Upper lobe of right lung (tissue), 1 donor: ENCODE results near the gene CHID1. TPM values are rescaled to one million over a fixed set of nuclear protein-coding genes. Genes with fewer than 3 reads are reported as not detected.
A peak's percentile ranks its signal among the peaks of the same experiment; 100 is the strongest.

Source experiments
- ATAC-seq: fragments of 200-7000 bp; cut with Tn5 transposase; one replicate; pipeline ENCODE4 v1.9.1; 2020; ENCODE audit warnings: mild to moderate bottlenecking, moderate library complexity
- DNase-seq: peaks from one replicate; pipeline ENCODE4 v3.0.0-alpha.2; 2020
- H3K27ac ChIP-seq: fragments of 200-600 bp; one replicate; pipeline ENCODE4 v1.8.0; 2022
- H3K27me3 ChIP-seq: fragments of 200-600 bp; one replicate; pipeline ENCODE4 v1.8.0; 2022; ENCODE audit warnings: mild to moderate bottlenecking
- H3K36me3 ChIP-seq: fragments of 200-600 bp; one replicate; pipeline ENCODE4 v1.8.0; 2022
- H3K4me1 ChIP-seq: fragments of 200-600 bp; one replicate; pipeline ENCODE4 v1.8.0; 2022
- H3K4me3 ChIP-seq: fragments of 200-600 bp; one replicate; pipeline ENCODE4 v1.8.0; 2022; ENCODE audit warnings: mild to moderate bottlenecking
- H3K9me3 ChIP-seq: fragments of 200-600 bp; one replicate; pipeline ENCODE4 v1.8.0; 2022
- CTCF ChIP-seq: fragments of 200-600 bp; IDR thresholded peaks from one replicate; pipeline ENCODE4 v1.8.0; 2022; ENCODE audit warnings: antibody characterized with exemption
- intact Hi-C: fragments of 100-400 bp; cut with DNase I; formaldehyde crosslinking; loops from one replicate; pipeline ENCODE4 v1.11.0; 2022
- total RNA-seq: library from RNA; stranded (reverse); fragmentation: NEBNext Ultra II Directional; extraction: Animal tissue kit (Norgen Biotek cat#: 25700); gene quantifications from one replicate; pipeline ENCODE4 v1.2.1, GENCODE V29; 2021
- donor health status: DM: no; HTN: yes; CAD: no; lungs with severe emphysema.

The CHID1 gene
- total RNA-seq, 1 donor from 2014 or later, result 52.9 TPM

- DNase-seq (no peak), ATAC-seq (peak; percentile 1)
- H3K27ac ChIP-seq, result no peak overlapping the region
- intact Hi-C loops, result no loop called here
- no peaks in the 10 kb centered on the region for H3K9me3 ChIP-seq
- no peak for TF ChIP-seq CTCF
- no peaks in the 10 kb centered on the region for H3K27me3 ChIP-seq
- H3K4me3 ChIP-seq, result no peak overlapping the region
- peaks cover 24% of the 10 kb centered on the region for H3K36me3 ChIP-seq
- no peaks in the 10 kb centered on the region for H3K4me1 ChIP-seq
These were observed 41.0 kb downstream of the CHID1 start for GRCh38 chr11:869399-870126.

DNA sequence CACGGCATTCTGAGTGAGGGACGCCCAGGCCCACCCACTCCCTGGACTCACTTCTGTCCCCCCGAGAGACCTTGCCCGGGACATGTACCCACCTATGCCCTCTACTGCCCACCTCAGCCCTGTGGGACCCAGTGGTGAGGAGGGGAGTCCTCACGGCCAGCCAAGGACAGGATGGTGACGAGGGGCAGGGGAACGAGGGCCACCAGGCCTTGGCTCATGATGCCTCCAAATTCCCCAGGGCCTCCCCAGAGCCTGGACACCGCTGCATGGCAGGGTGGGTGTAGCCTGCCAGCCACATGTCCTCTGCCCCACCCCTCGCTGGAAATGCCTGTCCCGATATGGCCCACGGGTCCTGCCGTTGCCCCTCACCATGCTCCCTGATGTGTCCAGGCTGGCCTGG is 41.8 kb downstream of the CHID1 start:
- H3K27me3 ChIP-seq, result no peaks in the 10 kb centered on the region
- no peak overlapping the region for H3K4me3 ChIP-seq
- H3K9me3 ChIP-seq, result no peaks in the 10 kb centered on the region
- ATAC-seq (no peak), DNase-seq (no peak)
- H3K4me1 ChIP-seq, result no peaks in the 10 kb centered on the region
- intact Hi-C loops, result no loop called here
- no peak overlapping the region for H3K27ac ChIP-seq
- TF ChIP-seq CTCF, result no peak
- H3K36me3 ChIP-seq, result peaks cover 29% of the 10 kb centered on the region

DNA sequence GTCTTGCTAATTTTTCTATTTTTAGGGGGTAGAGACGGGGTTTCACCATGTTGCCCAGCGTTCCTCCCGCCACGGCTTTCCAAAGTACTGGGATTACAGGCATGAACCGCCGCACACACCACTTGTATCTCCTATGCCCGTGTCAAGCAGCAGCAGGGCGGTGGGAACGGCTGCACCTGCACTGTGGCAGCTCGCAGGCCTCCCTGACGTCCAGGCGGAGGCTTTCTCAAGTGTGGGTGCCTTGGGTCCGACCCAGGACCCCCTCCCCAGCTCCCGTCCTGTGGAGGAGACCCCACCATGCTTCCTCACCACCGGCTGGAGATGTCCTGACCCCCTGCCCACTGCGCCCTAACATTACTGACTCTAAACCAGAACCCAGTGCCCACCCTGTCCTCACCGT is 42.2 kb downstream of the CHID1 start:
- Histone ChIP-seq H3K36me3 (peaks cover 29% of the 10 kb centered on the region), H3K4me3 (no peak overlapping the region), H3K9me3 (no peaks in the 10 kb centered on the region), H3K4me1 (no peaks in the 10 kb centered on the region), H3K27ac (no peak overlapping the region), H3K27me3 (no peaks in the 10 kb centered on the region)
- no peak for ATAC-seq
- no peak for DNase-seq
- intact Hi-C loops, result no loop called here
- no peak for TF ChIP-seq CTCF

- H3K27me3 ChIP-seq, result no peaks in the 10 kb centered on the region
- no peaks in the 10 kb centered on the region for H3K4me1 ChIP-seq
- no peak overlapping the region for H3K27ac ChIP-seq
- ATAC-seq (no peak), DNase-seq (no peak)
- peaks cover 29% of the 10 kb centered on the region for H3K36me3 ChIP-seq
- no peak for TF ChIP-seq CTCF
- no peak overlapping the region for H3K4me3 ChIP-seq
- intact Hi-C loops, result no loop called here
- no peaks in the 10 kb centered on the region for H3K9me3 ChIP-seq
These were observed 42.7 kb downstream of the CHID1 start for GRCh38 chr11:867856-868358.

DNA sequence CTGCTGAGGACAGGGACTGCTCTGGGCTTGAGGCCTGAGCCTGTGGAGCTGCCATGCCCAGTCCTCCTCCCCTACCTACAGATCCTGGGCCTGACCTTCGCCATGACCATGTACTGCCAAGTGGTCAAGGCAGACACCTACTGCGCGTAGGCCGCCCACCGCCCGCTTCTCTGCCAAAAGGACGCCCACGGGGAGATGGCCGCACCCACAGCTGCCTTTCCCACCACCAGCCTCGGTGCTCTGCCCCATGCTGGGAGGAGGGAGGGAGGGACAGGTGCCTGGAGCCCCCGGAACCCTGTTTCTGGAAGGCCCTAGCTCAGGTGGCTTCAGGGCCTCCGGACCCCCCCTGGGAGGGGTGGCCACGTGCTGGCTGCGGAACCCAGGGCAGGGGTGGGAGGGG is 44.1 kb downstream of the CHID1 start:
- Histone ChIP-seq H3K36me3 (peaks cover 29% of the 10 kb centered on the region), H3K9me3 (no peaks in the 10 kb centered on the region), H3K4me1 (no peaks in the 10 kb centered on the region), H3K4me3 (no peak overlapping the region), H3K27me3 (no peaks in the 10 kb centered on the region), H3K27ac (no peak overlapping the region)
- ATAC-seq, result peak; percentile 1
- DNase-seq, result no peak
- intact Hi-C loops, result no loop called here
- TF ChIP-seq CTCF, result no peak
